Stimulated activated CD4-positive, alpha-beta T cell treated with anti-CD3 and anti-CD28 coated beads, Interleukin-2, amount 100 ng/mL, for 4 hours (primary cell): ENCODE results near the gene TRIM42.

Experiments
- DNase-seq: peaks from one replicate; pipeline ENCODE4 v3.0.0-alpha.2; 2020; ENCODE audit warnings: low read depth

TRIM42 gene

GRCh38 chr3:140710711-140711389, 33.0 kb downstream of the TRIM42 start:
- DNase-seq: no peak

DNA sequence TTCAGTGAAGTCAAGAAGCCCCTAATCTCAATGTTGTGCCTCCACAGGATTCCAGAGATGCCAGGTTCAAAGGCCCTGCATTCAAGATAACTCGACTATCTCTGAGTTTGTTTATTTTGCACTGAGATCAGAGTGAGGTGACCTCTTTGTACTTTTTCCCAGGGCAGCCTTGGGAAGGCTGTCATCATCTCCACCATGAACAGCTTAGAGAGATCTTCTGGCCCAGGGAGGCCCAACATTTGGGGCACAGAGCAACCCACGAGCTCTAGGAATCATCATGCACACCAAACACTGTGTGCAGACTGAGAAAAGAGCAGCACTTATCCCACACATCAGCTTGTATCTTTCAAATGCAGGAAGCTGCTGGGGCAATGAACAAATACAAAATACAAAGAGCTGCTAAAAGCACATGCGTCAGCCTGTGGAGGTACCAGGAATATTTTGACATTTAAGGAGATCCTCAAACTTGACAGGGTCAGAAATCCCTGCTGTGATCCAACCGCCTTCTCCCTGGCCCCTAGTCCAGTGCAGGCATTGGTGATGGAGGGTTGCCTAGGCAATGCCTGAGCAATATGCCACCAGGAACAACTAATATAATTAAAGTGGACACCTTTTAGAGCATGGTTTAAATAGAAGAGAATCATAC, 33.6 kb downstream of the TRIM42 start:
- DNase-seq: no peak

DNA sequence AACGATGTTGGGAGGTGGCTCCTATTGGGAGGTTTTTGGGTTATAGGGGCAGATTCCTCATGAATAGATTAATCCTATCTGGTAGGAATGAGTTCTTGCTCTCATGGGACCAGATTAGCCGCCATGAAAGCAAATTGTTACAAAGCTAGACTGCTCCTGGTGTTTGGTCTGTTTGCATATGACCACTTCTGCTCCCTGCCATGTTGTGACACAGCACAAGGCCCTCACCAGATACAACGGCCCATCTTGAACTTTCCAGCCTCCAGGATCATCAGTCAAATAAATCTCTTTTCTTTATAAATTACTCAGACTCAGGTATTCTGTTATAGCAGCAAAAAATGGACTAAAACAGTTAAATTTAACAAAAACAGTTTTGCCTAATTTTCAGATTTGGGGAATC, 34.4 kb downstream of the TRIM42 start:
- no peak for DNase-seq

DNA sequence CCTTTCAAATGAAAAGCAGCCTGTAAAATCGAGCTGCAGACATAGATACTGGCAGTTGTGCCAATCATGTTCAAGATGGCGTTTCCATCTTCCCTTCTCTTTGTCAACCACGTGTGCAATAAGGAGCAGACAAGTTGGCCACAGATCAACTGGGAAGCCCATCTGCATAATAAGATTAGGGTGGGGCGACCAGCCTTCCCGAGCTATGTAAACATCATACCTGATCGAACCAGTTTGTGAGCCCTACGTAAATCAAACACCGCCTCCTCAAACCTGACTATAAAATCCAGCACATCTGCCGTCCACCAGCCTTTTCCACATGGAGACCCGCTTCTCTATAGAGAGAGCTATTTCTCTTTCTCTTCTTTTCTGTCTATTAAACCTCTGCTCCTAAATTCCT, 37.2 kb downstream of the TRIM42 start:
- DNase-seq: no peak

DNA sequence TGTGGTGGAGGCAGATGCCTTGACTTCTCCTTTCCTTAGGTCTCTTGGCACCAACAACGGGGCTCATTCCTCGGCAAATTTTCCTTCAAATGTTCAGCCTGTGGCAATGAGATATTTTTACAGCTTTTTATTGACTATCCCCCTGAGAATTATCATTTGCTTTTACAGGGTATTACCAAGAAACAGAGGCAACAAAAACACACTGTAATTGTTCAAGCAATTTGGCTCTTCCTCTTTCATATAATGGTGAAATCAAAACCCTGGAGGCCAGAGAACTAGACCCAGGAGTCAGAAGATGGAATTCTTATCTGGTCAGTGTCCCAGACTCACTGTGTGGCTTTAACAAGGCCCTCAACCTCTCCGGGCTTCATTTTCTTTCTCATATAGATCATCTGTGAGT, 40.1 kb downstream of the TRIM42 start:
- DNase-seq: no peak

GRCh38 chr3:140719841-140720614, 42.2 kb downstream of the TRIM42 start:
- no peak for DNase-seq

- no peak for DNase-seq
Measured at GRCh38 chr3:140723576-140723975, 45.7 kb downstream of the TRIM42 start.

GRCh38 chr3:140724856-140725812, 47.3 kb downstream of the TRIM42 start:
- no peak for DNase-seq

DNA sequence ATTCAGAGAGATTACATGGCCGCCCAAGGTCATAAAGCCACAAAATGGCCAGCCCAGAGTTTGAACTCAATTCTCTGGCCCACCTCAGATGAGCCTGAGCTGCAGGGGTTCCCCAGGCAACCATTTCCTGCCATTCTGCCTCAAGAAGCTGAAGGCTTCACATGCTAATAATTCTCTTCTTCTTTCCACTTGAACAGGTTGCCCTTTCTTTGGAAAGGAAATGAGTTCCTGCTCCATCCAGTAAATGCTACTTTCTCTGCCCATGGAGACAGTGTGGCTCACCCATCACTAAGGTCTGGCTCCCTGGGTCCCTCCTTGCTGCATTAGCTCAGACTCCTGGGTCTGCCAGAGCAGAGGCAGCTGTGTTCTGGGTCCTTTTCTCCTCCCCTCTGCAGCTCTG, 48.2 kb downstream of the TRIM42 start:
- DNase-seq: no peak

GRCh38 chr3:140727886-140728285, 50.0 kb downstream of the TRIM42 start:
- DNase-seq: no peak

DNA sequence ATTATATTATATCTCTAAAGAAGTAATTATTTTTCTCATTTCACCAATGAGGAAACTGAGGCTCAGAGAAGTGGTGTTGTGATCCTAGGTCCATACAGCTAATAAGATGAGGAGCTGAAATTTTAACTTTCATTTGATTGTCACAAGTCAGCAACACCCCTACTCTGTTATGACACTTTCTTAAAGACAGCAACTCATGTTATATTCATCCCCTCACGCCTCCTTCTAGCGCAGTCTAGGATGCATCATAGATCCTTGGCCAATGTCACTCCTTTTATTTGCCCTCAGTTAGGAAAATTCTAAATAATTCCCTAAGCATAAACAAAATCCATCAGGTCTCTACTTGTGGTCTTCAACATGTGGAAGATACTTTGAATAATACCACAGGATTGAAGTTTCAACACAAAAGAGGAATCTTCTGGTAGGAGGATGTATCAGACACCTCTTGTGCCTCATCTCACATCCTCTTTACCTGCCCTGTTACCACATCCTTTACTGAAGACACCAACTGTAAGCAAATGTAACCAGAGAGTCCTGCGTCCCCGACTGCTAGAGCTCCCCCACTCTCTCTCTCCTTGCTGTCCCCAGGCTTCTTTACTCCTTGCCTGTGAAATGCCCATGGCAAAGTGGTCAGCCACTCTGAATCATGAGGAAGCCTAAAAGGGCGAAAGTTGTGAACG, 53.7 kb downstream of the TRIM42 start:
- no peak for DNase-seq

- DNase-seq: no peak
Measured at GRCh38 chr3:140733623-140734022, 55.8 kb downstream of the TRIM42 start.

DNA sequence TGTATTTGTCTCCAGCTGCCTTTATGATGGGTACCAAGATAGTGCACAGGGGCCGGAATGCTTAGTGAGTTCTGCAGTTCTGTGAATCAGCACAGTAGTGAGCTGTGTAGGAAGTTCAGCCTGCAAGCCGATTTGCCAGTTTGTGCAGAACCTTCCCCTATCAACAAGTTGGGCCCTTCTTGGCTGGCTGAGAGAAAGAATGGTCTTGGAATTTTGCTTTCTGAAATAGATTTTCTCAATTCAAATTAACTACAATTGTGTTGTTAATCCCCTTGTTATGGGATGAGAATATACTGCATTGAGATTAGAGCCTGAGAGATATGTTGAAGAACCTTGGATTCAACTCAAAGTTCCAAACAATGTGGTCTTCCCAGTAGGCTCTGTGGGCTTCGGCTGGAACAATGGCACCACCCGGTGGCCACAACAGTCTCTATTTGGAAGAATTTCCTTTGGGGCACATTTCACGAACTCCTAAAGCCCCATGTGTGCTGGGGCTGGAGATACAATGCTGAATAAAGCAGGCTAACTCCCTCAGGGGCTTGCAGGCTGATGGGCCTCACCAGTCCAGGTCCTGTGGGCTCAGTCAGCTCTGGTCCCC, 59.1 kb downstream of the TRIM42 start:
- no peak for DNase-seq

- no peak for DNase-seq
Measured at GRCh38 chr3:140742116-140742515, 64.3 kb downstream of the TRIM42 start.

DNA sequence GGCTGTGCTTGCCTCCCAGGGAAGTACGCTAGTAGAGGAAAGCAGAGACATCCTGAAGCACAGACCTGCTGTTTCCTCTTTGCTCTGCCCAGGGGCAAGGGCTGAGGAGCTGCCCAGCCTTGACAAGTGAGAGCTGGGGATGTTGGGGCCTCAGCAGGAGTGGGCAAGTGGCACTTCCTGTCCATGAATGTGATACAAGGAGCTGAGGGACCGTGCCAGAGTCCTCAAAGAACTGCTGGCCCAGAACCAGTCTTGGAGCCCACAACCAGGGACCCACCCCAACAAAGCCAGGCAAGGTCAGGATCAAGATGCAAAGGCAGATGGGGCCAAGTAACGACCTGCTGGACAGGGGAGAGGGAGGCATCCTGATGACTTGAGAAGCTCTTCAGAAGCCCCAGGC, 70.3 kb downstream of the TRIM42 start:
- no peak for DNase-seq

GRCh38 chr3:140748903-140749302, 71.0 kb downstream of the TRIM42 start:
- DNase-seq: no peak
